GM12892 (cell line): ENCODE measurements around the gene FIBIN.
A peak's percentile ranks its signal among the peaks of the same experiment; 100 is the strongest.
"Not testable (repeated sequence)": the region's sequence is repeated elsewhere in the genome, so short reads cannot be mapped to it uniquely, and the experiment has no call there.

ENCODE experiments used
- DNase-seq: peaks from one replicate; pipeline ENCODE4 v3.0.0; 2011; ENCODE audit not compliant: insufficient read length
- FAIRE-seq: peaks from 2 replicates; lab custom pipeline; 2011; peaks lifted over from hg19 to GRCh38; lab: Jason Lieb, UNC
- POLR2A ChIP-seq: IDR thresholded peaks from 2 replicates; pipeline ENCODE4 v1.6.1; 2011; ENCODE audit warnings: low read depth, low read length, control low read depth
- POLR2AphosphoS5 ChIP-seq: IDR thresholded peaks from 2 replicates; pipeline ENCODE4 v1.6.1; 2011; ENCODE audit warnings: low read depth, low read length, control low read depth
- TAF1 ChIP-seq: IDR thresholded peaks from 2 replicates; pipeline ENCODE4 v1.6.1; 2011; ENCODE audit warnings: low read depth, mild to moderate bottlenecking, control low read depth, low read length, borderline replicate concordance

FIBIN gene

DNA sequence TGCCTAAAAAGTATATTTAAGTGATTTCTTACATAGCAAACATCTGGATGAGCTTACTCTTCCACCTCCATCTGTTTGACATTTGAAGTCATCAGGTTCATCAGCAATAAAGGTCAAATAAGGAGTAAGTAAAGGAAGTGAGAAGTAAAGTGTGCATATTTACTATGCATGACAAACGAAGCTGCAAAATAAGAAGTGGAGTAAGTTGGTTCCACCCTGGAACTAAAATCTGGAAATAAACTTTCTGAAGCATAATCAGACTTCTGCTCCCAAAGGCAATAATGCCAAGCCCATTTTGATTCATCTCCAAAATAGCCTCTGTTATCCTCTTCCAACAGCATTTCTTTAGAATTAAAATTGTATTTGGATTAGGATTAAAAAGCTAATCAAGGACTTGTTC, 8.4 kb upstream of the FIBIN start:
- TF ChIP-seq TAF1: no peak
- no peak for TF ChIP-seq POLR2A
- TF ChIP-seq POLR2AphosphoS5: no peak
- no peak for DNase-seq
- no peak for FAIRE-seq

DNA sequence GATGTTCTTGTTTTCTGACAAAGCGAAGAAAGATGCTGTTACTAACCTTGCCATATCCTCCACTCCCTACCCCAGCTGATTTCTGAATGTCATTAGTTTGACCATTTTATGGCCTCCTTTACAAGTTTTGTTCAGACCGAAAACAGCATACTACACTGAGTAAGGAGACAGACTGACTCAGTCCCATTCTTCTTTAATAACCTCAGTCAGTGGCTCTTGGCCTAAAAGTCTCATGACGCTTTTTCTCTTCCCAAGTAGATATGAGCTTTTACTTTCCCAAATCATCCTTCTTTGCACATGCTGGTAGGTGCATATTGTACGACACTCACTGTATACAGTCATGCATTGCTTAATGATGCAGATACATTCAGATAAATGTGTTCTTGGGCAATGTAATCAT, 8.0 kb upstream of the FIBIN start:
- DNase-seq: no peak
- FAIRE-seq: no peak

DNA sequence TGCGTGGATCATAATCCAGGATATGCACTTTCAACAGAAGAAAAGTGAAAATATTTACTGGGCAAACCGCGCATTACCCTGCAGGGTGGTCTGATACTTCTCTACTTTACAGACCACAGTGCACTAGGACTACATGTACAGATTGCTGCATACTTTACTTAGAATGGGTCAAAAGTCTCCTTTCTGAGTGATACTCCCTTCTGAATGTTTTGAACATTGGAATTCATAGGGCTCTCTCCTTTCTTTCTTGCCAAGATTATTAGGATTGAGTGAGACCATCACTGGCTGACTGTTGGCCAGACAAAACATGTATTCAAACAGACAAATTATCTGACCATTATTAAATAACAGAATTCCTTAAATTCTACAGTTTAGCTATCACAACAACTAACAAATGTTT, 6.6 kb upstream of the FIBIN start:
- DNase-seq (no peak), FAIRE-seq (no peak)
- TF ChIP-seq TAF1: no peak
- TF ChIP-seq POLR2AphosphoS5: no peak
- no peak for TF ChIP-seq POLR2A

More for the DNA sequence above, 8.0 kb upstream of the FIBIN start:
- TF ChIP-seq POLR2A (no peak), TAF1 (no peak), POLR2AphosphoS5 (no peak)

DNA sequence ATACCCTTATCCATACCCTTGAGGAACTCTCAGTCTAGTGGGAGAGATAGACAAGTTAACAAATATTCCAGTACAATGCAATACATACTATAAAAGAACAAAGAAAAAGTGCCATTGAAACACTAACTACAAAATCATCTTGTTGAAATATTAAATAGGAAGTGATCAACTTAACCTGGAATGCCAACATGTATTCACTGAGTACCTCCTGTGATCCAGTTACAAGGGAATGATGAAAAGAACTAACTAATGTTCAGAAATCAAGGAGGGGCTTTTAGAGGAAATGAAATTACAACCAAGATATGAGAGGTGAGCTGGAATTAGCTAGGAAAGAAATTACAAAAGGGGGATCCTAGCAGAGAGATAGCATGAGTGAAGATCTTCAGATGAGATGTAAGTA, 6.2 kb upstream of the FIBIN start:
- no peak for FAIRE-seq
- TF ChIP-seq POLR2A: no peak
- no peak for TF ChIP-seq TAF1
- TF ChIP-seq POLR2AphosphoS5: no peak
- DNase-seq: no peak

DNA sequence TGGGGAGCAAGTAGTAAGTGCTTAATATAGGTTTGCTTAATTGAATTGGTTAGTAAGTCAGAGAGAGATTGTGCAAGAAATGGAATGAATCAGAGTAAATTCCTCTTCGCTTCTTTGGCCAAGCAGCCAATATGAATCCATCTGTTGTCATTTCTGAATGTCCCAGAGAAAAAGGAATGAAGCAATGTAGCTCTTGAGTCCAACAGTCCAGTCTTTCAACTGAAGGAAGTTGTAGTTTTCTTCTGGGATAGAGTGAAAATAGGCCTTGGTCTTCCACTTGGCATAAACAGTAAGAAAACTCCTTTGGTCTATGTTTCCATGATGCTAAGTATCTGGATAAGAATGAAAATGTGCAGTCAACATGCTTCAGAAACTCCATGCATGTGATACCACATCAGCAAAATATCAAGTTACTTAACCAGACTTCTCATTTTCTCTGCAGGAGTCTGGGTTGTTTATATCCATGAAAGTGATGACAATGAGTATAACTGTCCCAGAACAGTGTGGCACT, 1.8 kb upstream of the FIBIN start:
- TF ChIP-seq POLR2A: no peak
- TF ChIP-seq POLR2AphosphoS5: no peak
- TF ChIP-seq TAF1: no peak
- FAIRE-seq: peak; percentile 5
- no peak for DNase-seq

DNA sequence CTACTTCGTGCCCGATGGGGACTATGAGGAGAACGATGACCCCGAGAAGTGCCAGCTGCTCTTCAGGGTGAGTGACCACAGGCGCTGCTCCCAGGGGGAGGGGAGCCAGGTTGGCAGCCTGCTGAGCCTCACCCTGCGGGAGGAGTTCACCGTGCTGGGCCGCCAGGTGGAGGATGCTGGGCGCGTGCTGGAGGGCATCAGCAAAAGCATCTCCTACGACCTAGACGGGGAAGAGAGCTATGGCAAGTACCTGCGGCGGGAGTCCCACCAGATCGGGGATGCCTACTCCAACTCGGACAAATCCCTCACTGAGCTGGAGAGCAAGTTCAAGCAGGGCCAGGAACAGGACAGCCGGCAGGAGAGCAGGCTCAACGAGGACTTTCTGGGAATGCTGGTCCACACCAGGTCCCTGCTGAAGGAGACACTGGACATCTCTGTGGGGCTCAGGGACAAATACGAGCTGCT, 751 bp downstream of the FIBIN start:
- FAIRE-seq (no peak), DNase-seq (no peak)
- TF ChIP-seq TAF1 (no peak), POLR2A (no peak), POLR2AphosphoS5 (no peak)

DNA sequence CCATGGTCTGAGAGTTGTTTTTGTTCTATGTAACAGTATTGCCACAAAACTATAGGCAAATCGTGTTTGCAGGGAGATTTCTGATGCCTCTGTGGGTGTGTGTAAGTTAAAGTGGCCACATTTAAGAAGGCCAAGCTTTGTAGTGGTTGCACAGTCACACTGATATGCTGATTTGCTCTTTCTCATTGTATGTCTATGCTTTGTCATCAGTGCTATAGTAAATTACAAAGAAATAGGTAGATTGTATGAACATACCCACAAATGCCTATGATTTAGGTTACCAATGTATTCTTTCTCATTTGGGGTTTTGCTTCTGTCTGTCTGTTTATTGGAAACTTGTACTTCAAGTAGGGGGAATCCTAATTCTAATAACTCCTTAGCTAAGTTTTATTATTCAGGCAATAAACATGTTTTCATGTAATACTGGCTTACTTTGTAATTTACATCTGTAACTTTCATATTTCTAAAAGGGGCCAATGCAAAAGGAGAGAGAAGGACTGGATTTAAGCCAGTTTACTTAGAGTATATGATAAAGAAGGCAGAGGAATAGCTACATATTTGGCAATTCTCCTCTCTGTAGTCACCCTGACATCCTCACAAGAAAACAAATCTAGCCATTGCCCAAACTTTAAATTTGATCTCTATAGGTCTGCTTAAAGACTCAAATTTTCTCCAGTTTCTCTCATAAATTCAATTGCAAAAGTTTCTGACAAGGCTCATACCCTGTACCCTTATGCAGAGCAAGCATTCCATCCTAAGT, 2.0 kb downstream of the FIBIN start:
- TF ChIP-seq POLR2A: no peak
- no peak for TF ChIP-seq POLR2AphosphoS5
- no peak for TF ChIP-seq TAF1
- DNase-seq: no peak
- FAIRE-seq: no peak

DNA sequence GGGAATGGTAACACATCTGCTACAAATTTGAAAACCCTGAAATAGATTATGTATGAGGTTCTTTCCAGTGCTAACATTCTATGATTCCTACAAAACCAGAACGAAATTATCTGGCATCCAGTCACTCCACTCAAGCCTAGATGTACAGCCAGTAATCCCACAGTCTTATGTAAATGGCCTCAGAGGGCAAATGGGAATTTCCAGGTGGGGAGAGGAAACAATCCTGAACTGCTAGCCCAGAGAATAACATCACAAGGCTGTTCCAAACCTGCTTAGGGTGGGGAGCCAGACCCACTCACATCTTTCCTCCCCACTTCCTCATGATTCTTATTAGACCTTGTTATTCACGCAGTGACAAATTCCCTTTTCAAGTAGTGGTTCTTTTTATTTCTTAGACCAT, 3.5 kb downstream of the FIBIN start:
- DNase-seq (no peak), FAIRE-seq (peak; percentile 51)
- TF ChIP-seq POLR2AphosphoS5 (no peak), TAF1 (no peak), POLR2A (no peak)

DNA sequence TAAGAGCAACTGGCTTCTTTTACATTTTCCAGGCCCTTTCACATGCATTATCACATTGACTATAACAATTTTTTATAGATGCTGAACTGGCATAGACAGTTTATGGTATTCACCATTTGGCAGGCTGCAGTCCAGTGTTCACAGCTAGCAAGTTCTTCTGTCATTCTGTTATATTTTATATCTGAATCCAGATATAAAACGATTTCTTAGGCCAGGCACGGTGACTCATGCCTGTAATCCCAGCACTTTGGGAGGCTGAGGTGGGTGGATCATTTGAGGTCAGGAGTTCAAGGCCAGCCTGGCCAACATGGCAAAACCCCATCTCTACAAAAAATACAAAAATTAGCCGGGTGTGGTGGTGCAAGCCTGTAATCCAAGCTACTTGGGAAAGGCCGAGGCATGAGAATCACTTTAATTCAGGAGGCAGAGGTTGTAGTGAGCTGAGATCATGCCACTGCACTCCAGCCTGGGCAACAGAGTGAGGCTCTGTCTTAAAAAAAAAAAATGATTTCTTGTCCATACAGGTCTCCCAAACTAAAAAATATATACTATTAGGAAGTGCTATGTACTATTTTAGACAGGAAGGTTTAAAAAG, 7.3 kb downstream of the FIBIN start:
- not testable (repeated sequence) for FAIRE-seq, DNase-seq

DNA sequence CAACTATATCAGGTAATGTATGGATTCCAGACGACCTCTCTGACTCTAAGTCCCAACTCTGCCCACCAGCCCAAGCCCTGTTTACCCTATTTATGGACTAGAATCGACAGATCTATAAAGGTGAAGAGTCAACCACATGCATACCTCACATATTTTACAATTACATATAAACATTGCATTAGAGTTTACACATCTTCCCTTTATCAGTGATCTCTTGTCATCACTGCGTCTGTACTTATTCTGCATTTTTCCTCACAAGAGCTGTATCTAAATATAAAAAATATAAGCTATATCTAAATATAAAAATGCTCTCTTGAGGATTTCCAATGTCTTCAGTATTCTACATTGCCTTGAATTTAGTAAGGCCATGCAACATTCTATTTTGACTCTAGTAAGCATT, 8.5 kb downstream of the FIBIN start:
- TF ChIP-seq POLR2AphosphoS5 (no peak), POLR2A (no peak), TAF1 (no peak)
- FAIRE-seq (no peak), DNase-seq (no peak)

DNA sequence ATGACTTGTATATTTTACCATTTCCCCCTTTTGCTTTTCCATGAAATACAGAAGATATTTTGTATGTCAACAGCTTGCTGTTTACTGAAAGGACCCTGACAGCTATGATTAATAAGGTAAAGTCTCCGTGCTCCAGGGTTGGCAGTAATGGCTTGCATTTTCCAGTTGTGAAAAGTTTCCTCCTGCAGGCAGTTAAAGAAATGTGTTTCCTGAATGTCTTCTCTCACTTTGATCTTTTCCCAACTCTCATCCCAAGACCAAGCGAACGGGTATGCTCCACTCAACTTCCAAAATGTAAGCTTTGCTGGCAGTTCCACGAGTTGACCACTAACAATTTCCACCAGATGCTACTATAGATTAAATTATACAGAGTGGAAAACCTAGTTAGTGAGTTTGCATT, 8.9 kb downstream of the FIBIN start:
- TF ChIP-seq POLR2A: no peak
- TF ChIP-seq POLR2AphosphoS5: no peak
- no peak for TF ChIP-seq TAF1
- FAIRE-seq (no peak), DNase-seq (no peak)

DNA sequence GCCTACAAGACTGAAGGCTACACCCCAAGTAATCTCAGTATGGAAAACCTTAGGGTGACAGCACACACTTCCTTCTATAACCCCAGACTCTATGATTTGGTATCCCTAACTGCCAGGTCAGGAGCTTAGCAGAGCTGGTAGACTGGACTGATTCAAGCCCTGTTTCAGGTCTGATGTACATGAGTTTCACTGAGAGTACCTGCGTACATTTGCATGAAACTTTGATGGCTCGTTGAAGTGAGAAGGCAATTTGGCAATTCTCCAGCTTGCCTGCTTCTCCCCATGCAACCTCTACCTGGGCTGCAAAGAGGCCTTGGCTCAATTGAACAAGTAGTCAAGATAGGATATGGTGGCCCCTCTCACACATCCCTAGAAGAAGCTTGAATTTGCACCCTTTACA, 10.2 kb downstream of the FIBIN start:
- TF ChIP-seq POLR2A (no peak), POLR2AphosphoS5 (no peak), TAF1 (no peak)
- FAIRE-seq: no peak
- no peak for DNase-seq
